Panc1 (cell line): ENCODE results near the gene ALLC. TPM values are rescaled to one million over a fixed set of nuclear protein-coding genes. Genes with fewer than 3 reads are reported as not detected.

Source experiments
- ATAC-seq: fragments of 200-7000 bp; cut with Tn5 transposase; 2 replicates; pipeline ENCODE4 v1.9.1; 2020; ENCODE audit warnings: mild to moderate bottlenecking, moderate library complexity
- BruUV-seq: library from RNA; stranded (reverse); fragments of 400-500 nt; replicated peaks from 2 replicates; lab custom pipeline; 2021; lab: Mats Ljungman, UMichigan
- CTCF ChIA-PET: fragments of 300-600 bp; sonication (Branson Sonifier 250); formaldehyde crosslinking; loops from one replicate; lab custom pipeline; 2022; ENCODE audit warnings: antibody characterized with exemption; lab: Charles Lee
- POLR2A ChIA-PET: fragments of 300-600 bp; sonication (Branson Sonifier 250); formaldehyde crosslinking; loops from one replicate; lab custom pipeline; 2022; ENCODE audit warnings: antibody characterized with exemption; lab: Charles Lee
- DNase-seq: peaks from one replicate; pipeline ENCODE4 v3.0.0-alpha.2; 2010; ENCODE audit warnings: low read depth, low spot score
- H3K27ac ChIP-seq: 2 replicates; pipeline ENCODE4 v1.5.1; 2011; ENCODE audit warnings: mild to moderate bottlenecking, low read length, inconsistent platforms
- H3K27me3 ChIP-seq: fragments of 200-500 bp; sonication (Bioruptor generic); 2 replicates; pipeline ENCODE4 v1.6.0; 2014; ENCODE audit warnings: low read length, inconsistent platforms; ENCODE audit not compliant: control insufficient read depth, insufficient read depth
- H3K36me3 ChIP-seq: fragments of 200-500 bp; sonication (Bioruptor generic); 2 replicates; pipeline ENCODE4 v1.5.1; 2014; ENCODE audit warnings: inconsistent platforms, mild to moderate bottlenecking, low read length, moderate library complexity; ENCODE audit not compliant: control insufficient read depth, insufficient read depth
- H3K4me1 ChIP-seq: 2 replicates; pipeline ENCODE4 v1.5.1; 2011; ENCODE audit warnings: inconsistent platforms, mild to moderate bottlenecking, low read length, moderate library complexity; ENCODE audit not compliant: control insufficient read depth, insufficient read depth
- H3K4me3 ChIP-seq, 2 experiments: 2 replicates each; pipeline ENCODE4 v1.5.1; 2011 to 2012; ENCODE audit warnings: low read depth in 2 of 2, low read length in 2 of 2, mild to moderate bottlenecking in 2 of 2, inconsistent platforms in 1 of 2, moderate library complexity in 1 of 2
- H3K9me3 ChIP-seq: fragments of 200-500 bp; sonication (Bioruptor generic); 2 replicates; pipeline ENCODE4 v1.5.1; 2014; ENCODE audit warnings: low read depth, mild to moderate bottlenecking, inconsistent platforms, low read length, moderate library complexity; ENCODE audit not compliant: control insufficient read depth, insufficient read depth
- CTCF ChIP-seq: fragments of 450-650 bp; IDR thresholded peaks from 2 replicates; pipeline ENCODE4 v1.5.1; 2017; ENCODE audit warnings: mild to moderate bottlenecking
- POLR2AphosphoS5 ChIP-seq: IDR thresholded peaks from 2 replicates; pipeline ENCODE4 v1.6.1; 2012; ENCODE audit warnings: mild to moderate bottlenecking, low read depth, low read length, moderate library complexity
- REST ChIP-seq, 2 experiments: IDR thresholded peaks; 2 replicates each; pipeline ENCODE4 v1.6.1; 2011 to 2012; ENCODE audit warnings: low read depth in 2 of 2, control low read depth in 1 of 2, low read length in 1 of 2, mild to moderate bottlenecking in 1 of 2, moderate library complexity in 1 of 2; ENCODE audit not compliant: insufficient read depth in 1 of 2
- SIN3A ChIP-seq: IDR thresholded peaks from 2 replicates; pipeline ENCODE4 v1.6.1; 2012; ENCODE audit warnings: low read depth, mild to moderate bottlenecking, low read length, moderate library complexity, borderline replicate concordance; ENCODE audit not compliant: insufficient read depth
- TCF7L2 ChIP-seq: IDR thresholded peaks from 2 replicates; pipeline ENCODE4 v1.6.1; 2011; ENCODE audit warnings: mild to moderate bottlenecking, low read depth, low read length, inconsistent platforms
- in situ Hi-C: cut with HindIII; loops from 2 replicates; pipeline ENCODE4 v1.10.0; 2016; ENCODE audit warnings: low sequenced_read_pairs, low pct_unique_long_range_greater_than_20kb
- intact Hi-C: fragments of 100-400 bp; cut with micrococcal nuclease; formaldehyde crosslinking; loops from one replicate; pipeline ENCODE4 v1.10.0; 2022; ENCODE audit not compliant: unreplicated experiment
- total RNA-seq: library from RNA; stranded (reverse); gene quantifications from one replicate; pipeline ENCODE4 v1.2.1, GENCODE V29; 2021; ENCODE audit not compliant: unreplicated experiment

The ALLC gene
- total RNA-seq, 1 experiment from 2014 or later, result not detected

- Histone ChIP-seq H3K27ac (no peak overlapping the region), H3K36me3 (no peaks in the 10 kb centered on the region), H3K27me3 (peaks cover 4% of the 10 kb centered on the region; the same call in 1 of the 2 replicates), H3K4me3 (no peak overlapping the region), H3K9me3 (no peaks in the 10 kb centered on the region), H3K4me1 (no peaks in the 10 kb centered on the region)
- CTCF ChIA-PET, result no interaction called here
- in situ Hi-C loops, result no loop called here
- POLR2A ChIA-PET, result no interaction called here
- DNase-seq (no peak), ATAC-seq (no peak)
- no peak for TF ChIP-seq REST (IDR thresholded peaks at IDR 0.05; ENCODE audit: insufficient read depth in 1 of 2, low read depth in 2 of 2, low read length in 1 of 2)
- TF ChIP-seq POLR2AphosphoS5, result no peak
- TF ChIP-seq SIN3A, result no peak
- no peak for TF ChIP-seq CTCF
- no peak for TF ChIP-seq TCF7L2
- BruUV-seq, result no TSS peak
- intact Hi-C loops, result no loop called here
These were observed 11.7 kb downstream of the ALLC start for GRCh38 chr2:3669656-3670055.

DNA sequence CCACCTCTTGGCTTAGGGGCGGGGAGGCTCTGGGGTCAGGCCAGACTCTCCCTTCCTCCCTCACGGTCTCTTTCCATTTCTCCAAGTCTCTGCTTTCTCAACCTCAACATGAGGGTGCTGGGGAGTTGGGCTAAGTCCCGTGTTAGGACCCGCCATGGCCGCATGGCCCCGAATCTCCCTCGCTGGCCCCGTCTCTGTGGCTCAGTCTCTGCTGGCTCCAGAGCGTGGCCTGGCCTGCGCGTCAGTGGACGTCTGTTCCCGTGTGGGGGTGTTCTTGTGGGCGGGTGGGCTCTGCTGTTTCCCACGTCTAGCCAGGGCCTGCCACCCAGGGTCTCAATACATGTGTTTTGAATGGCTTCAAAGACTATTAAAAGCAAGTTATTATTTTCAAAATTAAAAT, 12.4 kb downstream of the ALLC start:
- ChIA-PET POLR2A (no interaction called here), CTCF (no interaction called here)
- Histone ChIP-seq H3K27ac (no peak overlapping the region), H3K36me3 (no peaks in the 10 kb centered on the region), H3K9me3 (no peaks in the 10 kb centered on the region), H3K27me3 (peaks cover 4% of the 10 kb centered on the region; the same call in 1 of the 2 replicates), H3K4me1 (no peaks in the 10 kb centered on the region), H3K4me3 (no peak overlapping the region)
- TF ChIP-seq CTCF (no peak), POLR2AphosphoS5 (no peak), SIN3A (no peak), TCF7L2 (no peak), REST (IDR thresholded peaks at IDR 0.05; ENCODE audit: insufficient read depth in 1 of 2, low read depth in 2 of 2, low read length in 1 of 2) (no peak)
- no TSS peak for BruUV-seq
- in situ Hi-C loops, result no loop called here
- DNase-seq, result no peak
- intact Hi-C loops, result no loop called here
- ATAC-seq, result no peak
